GM19043 (cell line): Measurements from ENCODE around the gene STK32B.

ENCODE experiments used
- ATAC-seq: cut with Tn5 transposase; IDR thresholded peaks from one replicate; pipeline ENCODE4 v1.9.1; 2021; ENCODE audit warnings: low read depth; ENCODE audit not compliant: unreplicated experiment

Gene STK32B

GRCh38 chr4:5460106-5460801 lies 409.0 kb downstream of the STK32B start:
- ATAC-seq: no peak

- no peak for ATAC-seq
These were observed 410.2 kb downstream of the STK32B start for GRCh38 chr4:5461477-5461876.

GRCh38 chr4:5462254-5462835 lies 411.1 kb downstream of the STK32B start:
- no peak for ATAC-seq

GRCh38 chr4:5462896-5463295 lies 411.6 kb downstream of the STK32B start:
- ATAC-seq: no peak

DNA sequence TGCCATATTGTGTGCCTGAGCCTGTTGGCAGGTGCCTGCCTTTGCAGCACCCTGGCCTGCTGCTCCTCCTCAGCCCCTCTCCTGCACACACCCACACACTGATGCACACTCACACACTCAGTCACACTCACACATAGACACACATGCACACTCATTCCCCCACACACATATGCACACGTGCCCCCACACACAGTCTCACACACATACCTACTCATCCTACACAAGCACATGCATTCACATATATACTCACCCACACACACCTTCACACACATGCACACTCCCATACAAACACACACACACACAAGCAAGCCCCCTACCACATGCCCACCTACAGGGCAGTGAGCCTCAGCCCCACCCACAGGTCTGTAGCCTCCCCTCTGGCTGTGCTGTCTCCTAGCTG lies 412.1 kb downstream of the STK32B start:
- no peak for ATAC-seq

DNA sequence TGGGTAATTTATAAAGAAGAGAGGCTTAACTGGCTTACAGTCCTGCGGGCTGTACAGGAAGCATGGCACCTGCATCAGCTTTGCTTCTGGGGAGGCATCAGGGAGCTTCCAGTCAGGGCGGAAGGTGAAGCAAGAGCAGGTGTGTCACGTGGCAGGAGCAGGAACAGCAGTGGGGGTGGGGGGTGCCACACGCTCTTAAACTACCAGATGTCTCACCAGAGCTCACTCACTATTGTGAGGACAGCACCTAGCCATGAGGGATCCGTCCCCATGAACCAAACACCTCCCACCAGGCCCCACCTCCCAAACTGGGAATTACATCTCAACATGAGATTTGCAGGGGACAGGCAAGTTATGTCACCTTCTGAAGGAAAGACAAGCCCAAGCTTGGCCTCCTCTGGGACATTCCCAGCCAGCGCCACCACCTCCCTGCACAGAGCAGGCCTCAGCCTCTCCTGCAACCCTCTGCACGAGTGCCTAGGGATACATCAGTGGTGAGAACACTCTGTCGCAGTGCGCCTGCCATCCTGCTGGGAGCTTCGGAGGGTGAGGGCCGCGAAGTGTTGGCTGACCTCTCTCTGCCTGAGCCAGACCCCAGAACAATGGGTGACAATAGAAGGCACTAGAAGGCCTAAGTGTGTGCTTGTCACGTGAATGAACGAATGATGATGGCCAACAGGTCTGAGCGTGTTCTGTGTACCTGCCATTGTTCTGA lies 412.8 kb downstream of the STK32B start:
- no peak for ATAC-seq

DNA sequence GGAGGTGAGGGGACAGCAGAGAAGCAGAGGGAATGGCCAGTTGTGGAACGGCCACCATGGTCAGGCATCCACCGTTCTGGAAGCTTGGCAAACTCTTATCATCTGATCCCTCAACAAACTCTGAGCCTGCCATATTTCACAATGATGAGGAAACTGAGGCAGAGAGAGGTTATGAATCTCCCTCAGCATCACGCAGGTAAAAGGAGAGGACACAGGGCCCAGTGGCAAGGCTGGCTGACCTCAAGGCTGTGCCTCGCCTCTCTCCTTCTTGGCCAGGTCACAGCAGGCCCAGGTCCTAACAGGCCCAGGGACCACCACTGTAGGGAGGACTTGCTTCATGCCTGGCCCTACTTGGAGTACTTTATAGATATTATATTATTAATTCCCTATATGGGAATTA lies 414.2 kb downstream of the STK32B start:
- ATAC-seq: no peak

DNA sequence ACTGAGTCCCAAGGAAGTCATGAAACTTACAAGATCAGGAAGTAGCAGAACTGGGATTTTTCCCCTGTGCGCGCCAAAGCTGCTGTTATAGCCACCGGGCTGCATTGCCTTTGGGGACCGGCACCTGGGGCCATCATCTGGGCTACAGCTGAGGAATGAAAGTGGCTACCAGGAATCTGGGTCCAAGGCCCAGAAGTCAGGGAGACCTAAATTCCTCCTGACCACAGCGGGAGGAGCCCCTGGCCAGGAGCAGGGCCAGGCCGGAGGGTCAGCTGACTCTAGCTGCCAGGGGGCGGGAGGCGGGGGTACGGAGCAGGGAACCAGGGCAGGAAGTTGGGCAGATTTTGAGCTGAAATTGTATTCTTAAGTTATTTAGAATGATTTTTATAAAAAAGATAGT lies 414.7 kb downstream of the STK32B start:
- no peak for ATAC-seq

DNA sequence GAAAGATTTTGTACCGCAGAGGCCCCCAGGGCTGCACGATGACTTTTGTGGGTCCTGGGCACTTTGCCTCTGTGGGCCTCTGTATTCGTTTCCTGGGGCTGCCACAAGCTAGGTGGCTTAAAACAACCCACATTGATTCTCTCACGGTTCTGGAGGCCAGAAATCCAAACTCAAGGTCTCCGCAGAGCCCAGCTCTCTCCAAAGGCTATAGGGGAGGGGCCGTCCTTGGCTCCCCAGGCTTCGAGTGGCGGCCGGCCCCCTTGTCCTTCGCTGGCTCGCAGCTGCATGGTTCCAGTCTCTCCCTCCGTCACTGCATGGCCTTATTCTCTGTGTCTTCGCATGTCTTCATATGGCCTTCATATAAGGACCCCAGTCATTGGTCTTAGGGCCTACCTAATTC lies 415.8 kb downstream of the STK32B start:
- no peak for ATAC-seq

DNA sequence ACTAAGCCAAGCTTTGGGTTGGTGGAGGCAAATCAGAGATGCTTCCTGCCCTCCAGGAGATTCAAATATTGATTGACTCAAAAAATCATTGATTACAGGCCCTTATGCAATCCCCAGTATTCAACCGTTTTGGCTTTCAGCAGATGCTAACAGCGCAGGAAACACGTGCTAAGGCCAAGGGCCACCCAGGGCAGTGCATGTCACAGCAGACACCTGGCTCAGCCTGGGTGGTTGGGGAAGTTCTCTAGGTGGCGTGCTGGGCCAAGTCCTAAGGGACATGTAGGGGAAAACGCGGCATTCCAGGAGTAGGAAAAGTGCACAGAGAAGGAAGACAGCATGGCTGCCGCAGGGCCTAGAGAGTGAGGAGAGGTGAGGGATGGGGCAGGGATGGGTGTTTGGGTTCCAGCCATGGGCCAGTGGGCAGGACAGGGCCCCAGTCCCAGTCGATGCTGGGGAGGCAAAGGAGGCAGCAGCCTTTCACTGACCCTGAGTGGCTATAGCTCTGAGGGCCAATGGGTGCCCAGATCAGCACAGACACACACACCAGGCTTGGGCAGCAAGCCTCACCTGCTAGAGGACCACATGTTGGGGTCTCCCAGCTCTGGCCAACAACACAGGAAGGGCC lies 418.0 kb downstream of the STK32B start:
- ATAC-seq: no peak

- ATAC-seq: no peak
These were observed 418.6 kb downstream of the STK32B start for GRCh38 chr4:5469861-5470260.

DNA sequence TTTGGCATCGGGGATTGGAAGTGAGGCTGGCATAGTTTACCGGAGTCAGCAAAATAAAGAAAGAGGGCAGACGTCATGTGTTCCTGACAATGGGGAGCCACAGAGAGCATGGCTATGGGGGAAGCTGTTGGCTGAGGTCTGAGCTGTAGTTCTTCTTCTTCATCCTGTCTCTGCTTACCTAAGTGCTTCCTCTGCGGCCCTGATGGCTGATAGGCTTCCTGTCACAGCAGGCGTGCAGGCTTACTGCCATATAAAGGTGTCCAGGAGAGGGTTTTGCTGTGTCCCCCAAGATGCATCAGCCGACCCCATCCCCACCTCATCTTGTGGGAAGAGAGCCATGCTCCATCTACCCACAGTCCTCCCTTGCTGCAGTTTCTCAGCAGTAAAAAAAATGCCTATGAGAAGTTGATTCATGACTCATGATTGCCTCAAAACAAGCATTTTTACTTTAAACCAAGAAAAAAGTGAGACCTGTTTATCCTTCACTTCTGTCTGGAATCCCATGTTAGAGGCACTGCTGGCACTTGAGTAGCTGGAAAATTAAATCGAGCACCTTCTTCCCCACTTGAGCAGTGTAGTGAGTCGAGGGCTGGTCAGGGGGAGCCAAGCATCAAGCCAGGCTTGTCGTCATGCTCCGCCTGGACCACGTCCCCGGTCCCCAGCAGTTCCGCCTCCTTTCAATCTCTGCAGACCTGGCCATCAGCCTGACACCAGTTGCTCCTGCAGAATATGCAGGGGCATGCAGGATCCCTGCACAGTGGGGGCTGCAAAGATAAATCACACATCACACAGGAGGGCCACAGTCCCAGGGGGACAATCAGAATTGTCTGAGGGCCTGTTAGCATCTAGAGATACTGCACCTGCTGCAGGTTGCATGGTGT lies 419.3 kb downstream of the STK32B start:
- ATAC-seq: no peak

DNA sequence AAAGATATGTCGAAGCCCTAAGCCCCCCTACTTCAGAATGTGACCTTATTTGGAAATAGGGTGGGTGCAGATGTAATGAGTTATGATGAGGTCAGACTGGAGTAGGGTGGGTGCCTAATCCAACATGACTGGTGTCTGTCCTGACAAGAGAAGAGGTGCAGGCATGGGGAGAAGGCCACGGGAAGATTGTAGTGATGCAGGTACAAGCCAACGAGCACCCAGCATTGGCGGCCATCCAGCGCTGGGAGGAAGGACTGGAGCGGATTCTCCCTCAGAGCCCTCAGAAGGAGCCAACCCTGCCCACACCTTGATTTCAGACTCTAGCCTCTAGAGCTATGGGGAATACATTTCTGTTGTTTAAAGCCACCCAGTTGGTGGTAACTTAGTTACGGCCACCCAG lies 419.9 kb downstream of the STK32B start:
- ATAC-seq: no peak

- no peak for ATAC-seq
These were observed 420.4 kb downstream of the STK32B start for GRCh38 chr4:5471691-5472090.

DNA sequence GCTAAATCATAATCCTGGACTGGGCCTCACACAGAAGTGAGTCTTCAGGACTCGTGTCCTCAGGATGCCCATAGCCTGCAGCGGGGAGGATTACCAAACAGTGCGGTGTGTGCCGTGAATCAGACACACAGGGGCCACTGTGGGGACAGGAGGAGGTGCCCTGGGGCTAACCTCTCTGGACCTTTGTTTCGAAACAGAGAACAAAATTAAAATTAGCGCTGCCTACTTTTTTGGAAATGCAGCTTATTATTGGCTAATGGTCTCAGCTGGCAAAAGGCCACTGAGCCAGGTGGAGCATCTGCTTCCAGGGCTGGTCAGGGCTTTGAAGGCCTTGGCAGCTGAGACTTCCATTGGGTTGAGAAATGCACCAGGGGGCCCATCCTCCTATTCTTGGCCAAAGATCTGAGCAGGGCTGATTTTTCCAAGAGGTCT lies 420.9 kb downstream of the STK32B start:
- ATAC-seq: no peak

GRCh38 chr4:5473125-5473524 lies 421.8 kb downstream of the STK32B start:
- no peak for ATAC-seq

- no peak for ATAC-seq
These were observed 423.5 kb downstream of the STK32B start for GRCh38 chr4:5474756-5475155.

DNA sequence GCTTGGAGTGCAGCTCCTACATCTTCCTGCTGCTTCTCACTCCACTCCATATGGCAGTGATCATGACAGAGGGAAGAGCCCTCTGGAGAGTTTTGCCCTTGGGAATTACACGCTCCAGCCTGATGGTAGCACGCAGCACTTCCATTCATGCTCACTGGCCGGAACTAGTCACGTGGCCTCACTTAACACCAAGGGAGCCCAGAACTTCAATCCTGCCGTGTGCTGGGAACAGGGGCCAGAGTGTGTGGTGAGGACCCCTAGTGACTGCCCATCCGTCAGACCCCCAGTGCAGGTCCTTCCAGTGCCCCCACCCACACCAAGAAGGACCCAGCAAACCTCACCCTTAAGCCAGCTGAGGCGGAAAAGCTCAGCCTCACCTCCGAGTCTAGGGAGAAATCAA lies 426.3 kb downstream of the STK32B start:
- ATAC-seq: no peak

DNA sequence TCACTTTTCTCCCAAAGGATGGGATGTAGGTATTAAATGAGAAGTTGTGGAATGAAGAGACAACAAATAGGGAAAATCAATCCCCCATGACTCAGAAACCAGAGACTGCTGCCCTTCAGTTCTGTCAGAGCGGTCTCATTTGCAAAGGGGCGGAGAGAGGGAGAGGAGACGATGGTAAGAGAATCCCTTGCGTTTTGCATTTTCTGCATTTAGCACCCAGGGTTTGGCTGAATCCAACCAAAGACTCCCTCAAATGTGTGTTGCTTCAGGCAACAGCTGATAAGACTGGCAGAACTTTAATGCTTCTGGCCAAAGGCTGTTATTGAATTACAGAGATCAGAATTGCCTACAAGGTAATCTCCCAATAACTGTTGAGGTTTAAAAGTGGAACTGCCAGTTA lies 426.9 kb downstream of the STK32B start:
- ATAC-seq: no peak

- no peak for ATAC-seq
These were observed 427.4 kb downstream of the STK32B start for GRCh38 chr4:5478697-5479096.
